VCaP (cell line): ENCODE results near the gene FBXW2.

Experiments
- H3K27ac ChIP-seq: fragments of 450-650 bp; 2 replicates; pipeline ENCODE4 v1.5.1; 2017
- CTCF ChIP-seq: fragments of 450-650 bp; conservative IDR thresholded peaks from 2 replicates; pipeline ENCODE4 v1.5.1; 2017; ENCODE audit warnings: mild to moderate bottlenecking, moderate library complexity

FBXW2 gene

GRCh38 chr9:120779227-120779626 lies 14.0 kb downstream of the FBXW2 start:
- H3K27ac ChIP-seq, result peak overlapping the region; percentile 7; the same call in 1 of the 2 replicates
- no peak for TF ChIP-seq CTCF

- no peak for TF ChIP-seq CTCF
- peak overlapping the region; percentile 7; the same call in 1 of the 2 replicates for H3K27ac ChIP-seq
Observed at GRCh38 chr9:120778758-120779157, 14.5 kb downstream of the FBXW2 start.

- no peak overlapping the region for H3K27ac ChIP-seq
- no peak for TF ChIP-seq CTCF
Observed at GRCh38 chr9:120777229-120777628, 16.0 kb downstream of the FBXW2 start.

- TF ChIP-seq CTCF, result no peak
- H3K27ac ChIP-seq, result no peak overlapping the region
Observed at GRCh38 chr9:120776788-120777187, 16.4 kb downstream of the FBXW2 start.

GRCh38 chr9:120775859-120776258 lies 17.4 kb downstream of the FBXW2 start:
- TF ChIP-seq CTCF, result no peak
- H3K27ac ChIP-seq, result no peak overlapping the region

GRCh38 chr9:120774719-120775118 lies 18.5 kb downstream of the FBXW2 start:
- TF ChIP-seq CTCF, result peak; percentile 8; the same call in 1 of the 2 replicates
- no peak overlapping the region for H3K27ac ChIP-seq

GRCh38 chr9:120773256-120773655 lies 20.0 kb downstream of the FBXW2 start:
- no peak overlapping the region for H3K27ac ChIP-seq
- no peak for TF ChIP-seq CTCF

GRCh38 chr9:120770931-120771330 lies 22.3 kb downstream of the FBXW2 start:
- H3K27ac ChIP-seq, result no peak overlapping the region
- TF ChIP-seq CTCF, result no peak
